A549 (cell line): ENCODE measurements around the gene CELF1. TPM values are rescaled to one million over a fixed set of nuclear protein-coding genes. Genes with fewer than 3 reads are reported as not detected.
"Not testable (repeated sequence)": the region's sequence is repeated elsewhere in the genome, so short reads cannot be mapped to it uniquely, and the experiment has no call there.

Experiments used
- ATAC-seq, 2 experiments: fragments of 200-7000 bp in 1 of 2; fragments of >200 bp in 1 of 2; cut with Nextera tagmentation in 1 of 2; cut with Tn5 transposase in 1 of 2; 3 replicates each; pipeline versions ENCODE4 v1.8.0 to v1.9.1; 2018 to 2020; ENCODE audit warnings: mild to moderate bottlenecking in 1 of 2, moderate library complexity in 1 of 2
- CTCF ChIA-PET: fragments of 300-600 bp; sonication (Branson Sonifier 250); formaldehyde crosslinking; extraction: SDS; loops from one replicate; lab custom pipeline; 2021; ENCODE audit warnings: antibody characterized with exemption, inconsistent platforms; lab: Yijun Ruan, JAX
- POLR2A ChIA-PET: fragments of 350-600 bp; formaldehyde crosslinking; extraction: SDS; loops from one replicate; lab custom pipeline; 2021; ENCODE audit warnings: antibody characterized with exemption, inconsistent platforms; lab: Yijun Ruan, JAX
- DNase-seq, 2 experiments: peaks; one replicate each; pipeline versions ENCODE4 v3.0.0 to v3.0.0-alpha.2; 2011 to 2016; ENCODE audit warnings: low read depth in 1 of 2, low spot score in 1 of 2
- FAIRE-seq: peaks from 2 replicates; lab custom pipeline; 2011; peaks lifted over from hg19 to GRCh38; lab: Jason Lieb, UNC
- H3K27ac ChIP-seq, 2 experiments: fragments of >200 bp; sonication (Bioruptor Twin); formaldehyde crosslinking; 3 replicates each; pipeline ENCODE4 v1.5.1; 2016 to 2017
- H3K4me1 ChIP-seq: fragments of >200 bp; sonication (Bioruptor Twin); formaldehyde crosslinking; 3 replicates; pipeline ENCODE4 v1.6.1; 2016
- H3K4me2 ChIP-seq: fragments of >200 bp; sonication (Bioruptor Twin); formaldehyde crosslinking; 3 replicates; pipeline ENCODE4 v1.6.1; 2016
- H3K4me3 ChIP-seq: fragments of >200 bp; sonication (Bioruptor Twin); formaldehyde crosslinking; 3 replicates; pipeline ENCODE4 v1.5.1; 2016
- H3K9me3 ChIP-seq: fragments of >200 bp; sonication (Bioruptor Twin); formaldehyde crosslinking; 3 replicates; pipeline ENCODE4 v1.6.1; 2016
- CEBPB ChIP-seq, 2 experiments: fragments of >200 bp in 1 of 2; sonication (Bioruptor Twin) in 1 of 2; formaldehyde crosslinking in 1 of 2; IDR thresholded peaks; 2 replicates each; pipeline ENCODE4 v1.6.1; 2012 to 2016
- CHD4 ChIP-seq: fragments of 200-600 bp; sonication (generic); IDR thresholded peaks from 2 replicates; pipeline ENCODE4 v1.6.1; 2016; ENCODE audit warnings: antibody characterized with exemption, mild to moderate bottlenecking, borderline replicate concordance
- EHMT2 ChIP-seq: fragments of 200-600 bp; sonication (generic); IDR thresholded peaks from 2 replicates; pipeline ENCODE4 v1.6.1; 2016; ENCODE audit warnings: antibody characterized with exemption, low read depth, mild to moderate bottlenecking, moderate library complexity
- FOSL2 ChIP-seq, 2 experiments: fragments of 450-650 bp in 1 of 2; fragments of >200 bp in 1 of 2; sonication (Bioruptor Twin) in 1 of 2; formaldehyde crosslinking; IDR thresholded peaks; 2 replicates each; pipeline versions ENCODE4 v1.5.0 to v1.6.1; 2016 to 2020; ENCODE audit warnings: mild to moderate bottlenecking in 1 of 2, moderate library complexity in 1 of 2
- HEYL ChIP-seq: fragments of 250-450 bp; sonication (Bioruptor Pico); IDR thresholded peaks from 2 replicates; pipeline ENCODE4 v1.8.0; 2021; ENCODE audit warnings: mild to moderate bottlenecking, moderate library complexity
- MAFK ChIP-seq: fragments of 450-650 bp; IDR thresholded peaks from 2 replicates; pipeline ENCODE4 v1.6.1; 2014; ENCODE audit not compliant: partially characterized antibody
- NFE2L2 ChIP-seq: fragments of 150-350 bp; conservative IDR thresholded peaks from 2 replicates; pipeline ENCODE4 v1.6.1; 2014; ENCODE audit warnings: low read length
- RAD21 ChIP-seq, 2 experiments: fragments of >200 bp in 1 of 2; sonication (Bioruptor Twin) in 1 of 2; formaldehyde crosslinking in 1 of 2; IDR thresholded peaks in 1 of 2; conservative IDR thresholded peaks in 1 of 2; 2 replicates in 1 of 2; 3 replicates in 1 of 2; pipeline ENCODE4 v1.6.1; 2012 to 2018; ENCODE audit warnings: inconsistent platforms in 1 of 2
- RARB ChIP-seq: fragments of 250-450 bp; sonication (Bioruptor Pico); IDR thresholded peaks from 2 replicates; pipeline ENCODE4 v1.8.0; 2021; ENCODE audit warnings: mild to moderate bottlenecking, moderate library complexity
- RFX5 ChIP-seq: fragments of 450-650 bp; IDR thresholded peaks from 2 replicates; pipeline ENCODE4 v1.7.1; 2014; ENCODE audit warnings: antibody characterized with exemption, mild to moderate bottlenecking, moderate library complexity
- SMC3 ChIP-seq: fragments of >200 bp; sonication (Bioruptor Twin); formaldehyde crosslinking; IDR thresholded peaks from 3 replicates; pipeline ENCODE4 v1.6.1; 2018; ENCODE audit warnings: inconsistent platforms
- ZNF302 ChIP-seq: fragments of 250-450 bp; sonication (Bioruptor Pico); IDR thresholded peaks from 2 replicates; pipeline ENCODE4 v1.9.0; 2021; ENCODE audit warnings: inconsistent platforms, mild to moderate bottlenecking, moderate library complexity
- WGBS: methylation state at CpG from one replicate; pipeline ENCODE4 v1.1.6; 2017; ENCODE audit errors: missing lambda C conversion rate; 5-methylcytosine and 5-hydroxymethylcytosine counted together
- polyA plus RNA-seq, 4 experiments: library from polyadenylated mRNA; depleted of rRNA in 3 of 4; stranded (reverse); fragments of >200 nt; fragmentation: RNase III in 1 of 4; extraction: RNeasy Plus Mini Kit Qiagen cat#74134 plus additional on column Dnase treatment in 1 of 4; gene quantifications; 2 replicates in 3 of 4; 3 replicates in 1 of 4; pipeline ENCODE4 v1.2.3, GENCODE V29; 2011 to 2017
- TF ChIP-seq, protein P1 (sequence below): fragments of >200 bp; sonication (Bioruptor Twin); formaldehyde crosslinking; IDR thresholded peaks from 3 replicates; pipeline ENCODE4 v1.5.1; 2016
- TF ChIP-seq, protein P2 (sequence below): IDR thresholded peaks from 2 replicates; pipeline ENCODE4 v1.6.1; 2012

Gene CELF1
- polyA plus RNA-seq, 2 of the 4 experiments (the other 2 are of a cell fraction): 53.8 to 138 TPM

DNA sequence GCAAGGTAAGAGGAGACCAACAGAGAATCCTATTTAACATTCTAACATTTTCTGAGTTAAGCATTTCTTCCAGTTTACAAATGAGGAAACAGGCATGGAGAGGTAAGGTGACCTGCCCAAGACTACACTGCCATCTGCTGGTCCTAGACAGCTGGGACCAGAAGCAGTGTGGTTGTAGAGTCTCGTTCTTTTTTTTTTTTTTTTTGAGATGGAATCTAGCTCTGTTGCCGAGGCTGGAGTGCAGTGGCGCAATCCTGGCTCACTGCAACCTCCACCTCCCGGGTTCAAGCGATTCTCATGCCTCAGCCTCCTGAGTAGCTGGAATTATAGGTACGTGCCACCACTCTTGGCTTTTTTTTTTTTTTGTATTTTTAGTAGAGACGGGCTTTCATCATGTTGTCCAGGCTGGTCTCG lies 98.7 kb downstream of the CELF1 start:
- DNase-seq (peak; percentile 67 to 86), ATAC-seq (peak; percentile 94 to 96)
- not testable (repeated sequence) for H3K4me2 ChIP-seq, H3K4me1 ChIP-seq, FAIRE-seq, H3K9me3 ChIP-seq, H3K4me3 ChIP-seq, H3K27ac ChIP-seq
- TF ChIP-seq, protein P1, sequence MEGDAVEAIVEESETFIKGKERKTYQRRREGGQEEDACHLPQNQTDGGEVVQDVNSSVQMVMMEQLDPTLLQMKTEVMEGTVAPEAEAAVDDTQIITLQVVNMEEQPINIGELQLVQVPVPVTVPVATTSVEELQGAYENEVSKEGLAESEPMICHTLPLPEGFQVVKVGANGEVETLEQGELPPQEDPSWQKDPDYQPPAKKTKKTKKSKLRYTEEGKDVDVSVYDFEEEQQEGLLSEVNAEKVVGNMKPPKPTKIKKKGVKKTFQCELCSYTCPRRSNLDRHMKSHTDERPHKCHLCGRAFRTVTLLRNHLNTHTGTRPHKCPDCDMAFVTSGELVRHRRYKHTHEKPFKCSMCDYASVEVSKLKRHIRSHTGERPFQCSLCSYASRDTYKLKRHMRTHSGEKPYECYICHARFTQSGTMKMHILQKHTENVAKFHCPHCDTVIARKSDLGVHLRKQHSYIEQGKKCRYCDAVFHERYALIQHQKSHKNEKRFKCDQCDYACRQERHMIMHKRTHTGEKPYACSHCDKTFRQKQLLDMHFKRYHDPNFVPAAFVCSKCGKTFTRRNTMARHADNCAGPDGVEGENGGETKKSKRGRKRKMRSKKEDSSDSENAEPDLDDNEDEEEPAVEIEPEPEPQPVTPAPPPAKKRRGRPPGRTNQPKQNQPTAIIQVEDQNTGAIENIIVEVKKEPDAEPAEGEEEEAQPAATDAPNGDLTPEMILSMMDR: peak; percentile 73
- TF ChIP-seq SMC3: peak; percentile 43; the same call in 2 of the 3 replicates
- TF ChIP-seq CEBPB (IDR thresholded peaks at IDR 0.05): peak; percentile 20 to 59; a peak in 3 of 4 replicates
- TF ChIP-seq RAD21 (conservative IDR thresholded peaks at IDR 0.05 in 1 of 2, IDR thresholded peaks at IDR 0.05 in 1 of 2): peak; percentile 67 to 74
- TF ChIP-seq, protein P2, sequence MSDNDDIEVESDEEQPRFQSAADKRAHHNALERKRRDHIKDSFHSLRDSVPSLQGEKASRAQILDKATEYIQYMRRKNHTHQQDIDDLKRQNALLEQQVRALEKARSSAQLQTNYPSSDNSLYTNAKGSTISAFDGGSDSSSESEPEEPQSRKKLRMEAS: 0 out of 2 replicates have a peak, but pooled peaks have one; percentile 14
- ChIA-PET CTCF (interaction anchor here (0.6 to 3.9 kb wide), 27 partner anchors 8 to 1367 kb away, joined by 3 to 48 read pairs (median 3); partner anchors contain the start of gene PSMC3), POLR2A (interaction anchor here (0.6 kb wide), 1 partner anchor 660 kb away, joined by 4 read pairs; no protein-coding TSS in a partner anchor)
- WGBS: 25% methylated on average over 8 of the region's 8 CpGs

DNA sequence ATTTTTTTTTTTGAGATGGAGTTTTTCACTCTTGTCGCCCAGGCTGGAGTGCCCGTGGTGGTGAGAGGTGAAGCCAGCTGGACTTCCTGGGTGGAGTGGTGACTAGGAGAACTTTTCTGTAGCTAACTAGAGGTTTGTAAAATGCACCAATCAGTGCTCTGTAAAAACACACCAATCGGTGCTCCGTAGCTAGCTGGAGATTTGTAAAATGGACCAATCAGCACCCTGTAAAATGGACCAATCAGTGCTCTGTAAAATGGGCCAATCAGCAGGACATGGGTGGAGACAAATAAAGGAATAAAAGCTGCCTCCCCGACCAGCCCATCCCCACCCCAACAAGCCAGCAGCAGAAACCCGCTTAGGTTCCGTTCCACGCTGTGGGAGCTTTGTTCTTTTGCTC lies 99.6 kb downstream of the CELF1 start:
- Histone ChIP-seq H3K4me1 (no peaks in the 10 kb centered on the region), H3K9me3 (no peaks in the 10 kb centered on the region), H3K4me2 (no peak overlapping the region), H3K4me3 (no peak overlapping the region), H3K27ac (no peak overlapping the region)
- ChIA-PET CTCF (interaction anchor here (0.8 to 3.9 kb wide), 14 partner anchors 10 to 112 kb away, joined by 3 to 48 read pairs (median 4); partner anchors contain the start of gene PTPMT1), POLR2A (no interaction called here)
- FAIRE-seq (no peak), ATAC-seq (peak in 1 of 2 experiments; percentile 12; a peak in 1 of 6 replicates), DNase-seq (peak in 1 of 2 experiments; percentile 28)
- TF ChIP-seq CHD4 (no peak), ZNF302 (CRISPR knock-in tag) (no peak), FOSL2 (IDR thresholded peaks at IDR 0.05) (no peak), FOSL2 (CRISPR knock-in tag; IDR thresholded peaks at IDR 0.05) (no peak), HEYL (CRISPR knock-in tag) (no peak)
- TF ChIP-seq, protein P2: no peak
- WGBS: 93% methylated on average over 8 of the region's 8 CpGs

GRCh38 chr11:47451990-47452389 lies 100.9 kb downstream of the CELF1 start:
- no peak for FAIRE-seq
- CTCF ChIA-PET: interaction anchor here (1.2 to 3.9 kb wide), 2 partner anchors 23 to 79 kb away, joined by 6 to 21 read pairs; no protein-coding TSS in a partner anchor
- H3K4me3 ChIP-seq: no peak overlapping the region
- no peaks in the 10 kb centered on the region for H3K4me1 ChIP-seq
- no peaks in the 10 kb centered on the region for H3K9me3 ChIP-seq
- POLR2A ChIA-PET: no interaction called here
- no peak overlapping the region for H3K4me2 ChIP-seq
- no peak overlapping the region for H3K27ac ChIP-seq
- TF ChIP-seq NFE2L2 (peak; percentile 38; the same call in 1 of the 2 replicates), MAFK (peak; percentile 81), RFX5 (no peak)
- WGBS: 91% methylated on average over 4 of the region's 4 CpGs
- no peak for ATAC-seq
- DNase-seq: no peak

- Histone ChIP-seq H3K4me2 (no peak overlapping the region), H3K27ac (no peak overlapping the region), H3K4me3 (no peak overlapping the region), H3K4me1 (no peaks in the 10 kb centered on the region), H3K9me3 (no peaks in the 10 kb centered on the region)
- POLR2A ChIA-PET: no interaction called here
- ATAC-seq (no peak), FAIRE-seq (no peak), DNase-seq (no peak)
- TF ChIP-seq RARB (CRISPR knock-in tag) (no peak), MAFK (peak; percentile 94), EHMT2 (no peak)
- CTCF ChIA-PET: interaction anchor here (1.0 kb wide), 1 partner anchor 13 kb away, joined by 3 read pairs; no protein-coding TSS in a partner anchor
- WGBS: 93% methylated on average over 4 of the region's 4 CpGs
Observed at GRCh38 chr11:47451436-47451835, 101.5 kb downstream of the CELF1 start.
